Measurements from ENCODE around the gene FKTN. TPM values are rescaled to one million over a fixed set of nuclear protein-coding genes. Genes with fewer than 3 reads are reported as not detected.

Gene FKTN
- total and polyA plus RNA-seq, 2 donors (not counting 1 experiment from before 2014, with no cell fraction given) = 5.3 to 16.2 TPM

GRCh38 chr9:105646879-105647594 lies 89.1 kb downstream of the FKTN start:
- no peaks in the 10 kb centered on the region for H3K4me1 Mint-ChIP-seq
- no peaks in the 10 kb centered on the region for H3K36me3 ChIP-seq (replicated peaks in 1 of 2; ENCODE audit: control extremely low read depth in 1 of 2, control insufficient read depth in 1 of 2, extremely low read depth in 1 of 2, insufficient read depth in 2 of 2, low read length in 1 of 2)

More at GRCh38 chr9:105646879-105647594, 89.1 kb downstream of the FKTN start:
- Mint-ChIP-seq H3K27me3 (no peaks in the 10 kb centered on the region), H3K9me3 (ENCODE audit: insufficient read depth) (no peaks in the 10 kb centered on the region), H3K4me3 (no peak overlapping the region), H3K27ac (no peak overlapping the region)
- Histone ChIP-seq H3K4me1 (ENCODE audit: control insufficient read depth in 2 of 2, insufficient read depth in 2 of 2, low read length in 2 of 2) (no peaks in the 10 kb centered on the region), H3K9ac (ENCODE audit: low read length) (no peak overlapping the region), H3K27me3 (replicated peaks in 1 of 4; ENCODE audit: control extremely low read depth in 1 of 4, control insufficient read depth in 3 of 4, insufficient read depth in 4 of 4, low read length in 3 of 4) (no peaks in the 10 kb centered on the region), H3K27ac (ENCODE audit: low read length in 2 of 2) (no peak overlapping the region), H3K79me2 (ENCODE audit: control insufficient read depth, insufficient read depth, low read length) (no peaks in the 10 kb centered on the region), H3K4me3 (ENCODE audit: control extremely low read depth in 1 of 5, extremely low read depth in 1 of 5, insufficient read depth in 1 of 5, low read depth in 2 of 5, low read length in 4 of 5) (no peak overlapping the region), H3K4me2 (replicated peaks; ENCODE audit: low read depth, low read length, poor library complexity, severe bottlenecking) (no peak overlapping the region), H2AFZ (ENCODE audit: insufficient read depth, low read depth, low read length, poor library complexity, severe bottlenecking) (no peak overlapping the region), H4K20me1 (ENCODE audit: control insufficient read depth, insufficient read depth, low read length, poor library complexity, severe bottlenecking) (no peaks in the 10 kb centered on the region), H3K9me3 (ENCODE audit: control extremely low read depth in 1 of 3, control insufficient read depth in 2 of 3, insufficient read depth in 1 of 3, low read length in 2 of 3) (no peaks in the 10 kb centered on the region)
- ChIA-PET POLR2A (no interaction called here), CTCF (interaction anchor here (0.9 to 1.1 kb wide), 2 partner anchors 9 kb away, joined by 3 to 5 read pairs; no protein-coding TSS in a partner anchor)
- no peak for ATAC-seq (ENCODE audit: low read depth)
- 100% methylated on average over 5 of the region's 7 CpGs for WGBS (ENCODE audit: insufficient coverage)
- intact Hi-C loops (cut with micrococcal nuclease) = no loop called here
- TF ChIP-seq EZH2 (IDR thresholded peaks at IDR 0.05; ENCODE audit: borderline replicate concordance, insufficient read depth, low read depth, low read length, poor library complexity, severe bottlenecking) (no peak), CTCF (IDR thresholded peaks at IDR 0.05) (no peak)
- no peak for DNase-seq
